ENCODE results near the gene DGKI.

The DGKI gene

GRCh38 chr7:137888241-137888640 is 41.5 kb upstream of the DGKI start:
- H3K4me3 ChIP-seq (ENCODE audit: low read depth, low read length): no peak overlapping the region
- no peak for DNase-seq (ENCODE audit: low read depth, low spot score)
- in situ Hi-C loops (cut with HindIII; ENCODE audit: low sequenced_read_pairs): no loop called here
- no peak for TF ChIP-seq CTCF (IDR thresholded peaks at IDR 0.05; ENCODE audit: low read depth, low read length)

GRCh38 chr7:137886746-137887145 is 40.0 kb upstream of the DGKI start:
- no peak overlapping the region for H3K4me3 ChIP-seq (ENCODE audit: low read depth, low read length)
- no peak for TF ChIP-seq CTCF (IDR thresholded peaks at IDR 0.05; ENCODE audit: low read depth, low read length)
- peak; percentile 58 for DNase-seq (ENCODE audit: low read depth, low spot score)
- in situ Hi-C loops (cut with HindIII; ENCODE audit: low sequenced_read_pairs): no loop called here

- DNase-seq (ENCODE audit: low read depth, low spot score): no peak
- TF ChIP-seq CTCF (IDR thresholded peaks at IDR 0.05; ENCODE audit: low read depth, low read length): no peak
- in situ Hi-C loops (cut with HindIII; ENCODE audit: low sequenced_read_pairs): no loop called here
- H3K4me3 ChIP-seq (ENCODE audit: low read depth, low read length): no peak overlapping the region
Observed at GRCh38 chr7:137886281-137886680, 39.5 kb upstream of the DGKI start.

GRCh38 chr7:137885678-137886077 is 38.9 kb upstream of the DGKI start:
- DNase-seq (ENCODE audit: low read depth, low spot score): no peak
- no peak overlapping the region for H3K4me3 ChIP-seq (ENCODE audit: low read depth, low read length)
- TF ChIP-seq CTCF (IDR thresholded peaks at IDR 0.05; ENCODE audit: low read depth, low read length): no peak
- in situ Hi-C loops (cut with HindIII; ENCODE audit: low sequenced_read_pairs): no loop called here

GRCh38 chr7:137882806-137883205 is 36.0 kb upstream of the DGKI start:
- in situ Hi-C loops (cut with HindIII; ENCODE audit: low sequenced_read_pairs): no loop called here
- TF ChIP-seq CTCF (IDR thresholded peaks at IDR 0.05; ENCODE audit: low read depth, low read length): no peak
- no peak for DNase-seq (ENCODE audit: low read depth, low spot score)
- H3K4me3 ChIP-seq (ENCODE audit: low read depth, low read length): no peak overlapping the region

GRCh38 chr7:137882261-137882668 is 35.5 kb upstream of the DGKI start:
- DNase-seq (ENCODE audit: low read depth, low spot score): peak; percentile 99
- TF ChIP-seq CTCF (IDR thresholded peaks at IDR 0.05; ENCODE audit: low read depth, low read length): no peak
- in situ Hi-C loops (cut with HindIII; ENCODE audit: low sequenced_read_pairs): no loop called here
- no peak overlapping the region for H3K4me3 ChIP-seq (ENCODE audit: low read depth, low read length)

Data from astrocyte of the spinal cord (primary cell).